Glomerular visceral epithelial cell (primary cell): ENCODE data around the gene USP40.

Experiments used
- DNase-seq: peaks from one replicate; pipeline ENCODE4 v3.0.0-alpha.2; 2016; ENCODE audit errors: extremely low spot score

The USP40 gene

DNA sequence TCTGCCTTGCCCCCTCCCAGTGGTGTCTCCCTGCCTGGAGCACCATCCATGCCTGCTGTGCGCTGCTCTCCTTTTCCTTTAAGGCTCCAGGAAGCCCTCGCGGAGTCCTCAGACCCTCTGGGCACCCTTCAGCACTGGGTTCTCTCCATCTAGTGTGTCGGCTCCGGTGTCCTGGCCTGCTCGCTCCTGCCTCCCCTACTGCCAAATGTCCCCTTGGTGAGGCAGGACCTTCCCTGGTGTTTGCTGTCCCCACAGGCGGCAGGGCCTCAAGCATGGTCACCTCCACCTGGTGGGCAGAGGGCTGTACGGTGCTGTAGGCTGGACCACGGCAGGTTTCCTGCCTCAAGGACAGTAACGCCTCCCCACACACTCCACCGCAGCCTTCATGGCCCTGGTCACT lies 122.1 kb downstream of the USP40 start:
- DNase-seq: no peak

DNA sequence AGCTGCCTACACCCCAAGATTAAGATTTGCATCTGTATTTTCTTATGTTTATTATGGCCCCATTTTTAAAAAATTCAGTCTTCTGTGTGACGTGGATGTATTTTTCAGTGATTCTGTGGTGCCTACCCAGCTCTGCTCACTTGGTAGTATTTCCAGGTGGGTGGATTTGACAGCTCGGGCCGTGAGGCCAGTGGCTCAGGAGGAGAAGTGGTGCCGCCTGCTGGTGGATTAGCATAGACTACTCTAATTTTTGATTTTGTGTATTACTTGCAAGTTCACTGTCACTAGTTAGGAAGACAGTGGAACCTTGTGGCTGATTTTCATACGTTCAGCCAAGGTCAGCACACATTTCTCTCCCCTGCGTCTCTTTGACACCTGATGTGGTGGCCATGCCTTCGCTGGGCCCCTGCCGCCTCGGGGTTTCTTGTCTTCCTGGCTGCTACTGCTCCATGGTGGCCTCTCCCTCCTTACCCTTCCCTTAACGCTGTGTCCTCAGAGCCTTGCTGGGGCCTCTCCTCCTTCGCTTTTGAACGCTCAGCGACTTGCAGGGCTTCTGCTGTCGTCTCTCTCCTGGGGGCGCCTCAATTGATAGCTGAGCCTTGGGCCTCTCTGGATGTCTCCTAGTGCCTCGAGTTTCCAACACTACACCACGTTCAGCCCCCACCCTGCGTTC lies 122.9 kb downstream of the USP40 start:
- DNase-seq: peak; percentile 87

DNA sequence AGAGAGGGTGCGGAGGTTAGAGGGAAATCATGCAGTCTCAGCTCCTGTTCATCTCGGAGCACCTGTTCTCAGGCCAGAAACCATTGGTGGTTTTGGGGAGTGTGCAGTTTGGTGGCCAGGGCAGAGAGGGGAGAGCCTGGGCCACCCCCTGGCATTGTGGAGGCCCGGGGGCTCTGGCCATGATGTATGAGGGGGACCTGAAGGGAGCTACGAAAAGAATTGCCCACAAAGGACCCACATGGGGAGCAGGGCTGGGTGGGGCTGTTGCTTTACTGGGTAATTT lies 124.6 kb downstream of the USP40 start:
- no peak for DNase-seq

DNA sequence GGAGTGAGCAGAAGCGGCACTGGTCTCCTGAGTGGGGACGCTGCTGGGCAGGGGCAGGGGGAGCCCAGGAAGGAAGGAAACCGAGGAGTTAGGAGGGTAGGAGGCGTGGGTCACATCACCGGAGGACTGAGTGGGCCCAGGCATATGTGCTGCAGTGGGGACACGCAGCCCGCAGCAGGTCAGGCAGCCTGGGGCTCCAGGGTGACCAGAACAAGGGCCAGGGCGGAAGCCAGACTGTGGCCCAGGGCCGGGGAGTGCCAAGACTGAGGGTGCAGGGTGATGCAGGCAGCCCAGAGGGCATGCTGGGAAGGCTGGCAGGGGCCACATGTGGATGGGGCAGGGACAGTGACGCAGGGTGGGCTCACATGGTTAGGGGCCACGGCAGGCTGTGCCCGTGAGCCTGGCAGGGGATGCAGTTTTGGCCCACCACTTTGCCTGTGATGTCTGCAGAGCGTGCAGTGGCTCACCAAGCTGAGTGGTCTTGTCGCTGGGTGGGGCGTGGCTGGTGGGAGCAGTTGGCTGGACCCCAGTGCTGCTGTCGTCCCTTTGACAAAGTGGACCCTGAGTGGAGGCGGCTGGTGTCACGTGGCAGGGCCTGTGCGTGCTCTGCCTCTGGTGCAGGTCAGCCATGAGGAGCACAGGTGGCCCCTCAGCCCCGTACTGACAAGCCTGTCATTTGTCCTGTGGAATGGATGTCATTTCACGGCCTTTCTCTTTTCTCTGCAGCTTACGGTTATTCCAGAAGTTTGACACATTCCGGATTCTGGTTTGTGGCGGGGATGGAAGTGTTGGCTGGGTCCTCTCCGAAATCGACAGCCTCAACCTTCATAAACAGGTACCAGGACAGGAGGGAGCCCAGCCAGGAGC lies 125.2 kb downstream of the USP40 start:
- DNase-seq: no peak

DNA sequence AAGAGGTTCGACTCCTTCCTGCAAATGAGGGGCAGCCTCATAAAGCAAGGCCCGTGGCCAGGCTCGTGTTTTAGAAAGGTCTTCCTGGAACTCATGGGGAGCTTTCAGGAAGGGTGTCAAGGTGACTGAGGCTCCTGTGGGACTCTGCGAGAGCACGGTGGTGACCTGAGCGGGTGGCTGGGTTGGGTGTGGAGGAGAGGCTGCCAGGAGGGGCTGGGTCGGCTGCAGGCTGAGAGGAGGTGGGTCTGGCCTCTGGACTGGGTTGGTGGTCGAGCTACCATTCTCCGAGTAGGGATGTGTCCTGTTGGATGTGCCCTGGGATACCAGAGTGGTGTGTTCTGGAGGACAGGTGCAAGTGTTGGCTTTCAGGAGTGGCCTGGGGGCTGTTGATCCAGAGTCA lies 125.9 kb downstream of the USP40 start:
- no peak for DNase-seq

DNA sequence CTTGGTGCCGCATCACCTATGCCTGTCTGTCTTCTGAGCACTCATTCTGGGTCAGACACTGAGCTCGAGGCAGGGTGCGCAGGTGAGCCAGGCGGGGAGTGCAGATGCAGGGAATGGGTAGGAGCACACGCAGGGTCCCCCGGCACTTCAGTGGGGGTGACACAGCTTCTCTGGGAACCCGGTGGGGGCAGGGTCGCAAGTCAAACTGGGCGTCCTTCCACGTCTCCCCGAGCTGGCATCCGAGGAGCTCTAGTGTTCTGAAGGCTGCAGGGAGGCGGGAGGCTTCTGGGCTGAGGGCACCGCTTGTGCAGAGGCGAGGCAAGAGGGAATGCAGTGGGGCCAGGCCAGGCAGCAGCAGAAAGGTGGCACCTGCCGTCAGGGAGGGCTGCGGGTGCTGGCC lies 126.3 kb downstream of the USP40 start:
- no peak for DNase-seq

DNA sequence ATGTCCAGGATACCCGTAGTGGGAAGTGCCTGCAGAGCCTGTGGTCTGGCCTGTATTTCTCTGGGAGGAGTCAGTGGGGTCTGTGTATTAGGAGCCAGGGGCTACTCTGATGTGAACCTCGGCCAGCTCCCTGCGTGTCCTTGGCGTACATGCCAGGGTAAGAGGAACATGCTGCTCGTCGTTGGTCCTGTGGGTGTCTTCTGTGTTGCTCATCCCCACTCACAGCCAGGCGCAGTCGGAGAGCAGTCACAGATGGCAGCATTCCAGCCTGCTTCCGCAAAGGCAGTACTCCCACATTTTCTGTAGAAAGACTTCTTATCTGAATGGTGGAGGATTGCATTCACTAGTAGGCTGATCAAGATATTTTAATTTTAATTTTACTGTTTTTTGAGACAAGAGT lies 127.4 kb downstream of the USP40 start:
- no peak for DNase-seq

DNA sequence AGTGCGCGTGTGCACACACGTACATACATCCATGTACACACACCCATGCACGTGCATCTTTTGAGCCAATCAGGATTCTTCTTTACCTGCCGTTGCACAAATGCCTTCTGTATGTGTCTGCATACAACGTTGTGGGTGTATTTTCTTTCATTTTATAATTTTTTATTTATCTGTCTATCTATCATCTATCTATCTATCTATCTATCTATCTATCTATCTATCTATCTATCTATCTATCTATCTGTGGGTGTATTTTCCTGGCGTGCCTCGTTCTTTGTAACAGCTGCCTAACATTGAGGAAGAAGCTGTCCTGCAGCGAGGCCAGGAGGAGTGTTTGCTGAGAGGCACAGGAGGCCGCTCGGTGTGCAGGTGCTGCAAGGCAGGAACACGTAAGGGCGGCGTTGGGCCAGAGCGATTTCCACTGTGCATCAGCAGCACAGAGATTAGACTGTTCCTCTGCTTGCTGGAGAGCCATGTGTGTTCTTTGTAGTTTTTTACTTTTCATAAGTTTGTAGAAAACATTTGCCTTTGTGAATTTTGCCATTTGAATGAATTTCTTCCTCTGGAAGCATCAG lies 127.9 kb downstream of the USP40 start:
- no peak for DNase-seq

DNA sequence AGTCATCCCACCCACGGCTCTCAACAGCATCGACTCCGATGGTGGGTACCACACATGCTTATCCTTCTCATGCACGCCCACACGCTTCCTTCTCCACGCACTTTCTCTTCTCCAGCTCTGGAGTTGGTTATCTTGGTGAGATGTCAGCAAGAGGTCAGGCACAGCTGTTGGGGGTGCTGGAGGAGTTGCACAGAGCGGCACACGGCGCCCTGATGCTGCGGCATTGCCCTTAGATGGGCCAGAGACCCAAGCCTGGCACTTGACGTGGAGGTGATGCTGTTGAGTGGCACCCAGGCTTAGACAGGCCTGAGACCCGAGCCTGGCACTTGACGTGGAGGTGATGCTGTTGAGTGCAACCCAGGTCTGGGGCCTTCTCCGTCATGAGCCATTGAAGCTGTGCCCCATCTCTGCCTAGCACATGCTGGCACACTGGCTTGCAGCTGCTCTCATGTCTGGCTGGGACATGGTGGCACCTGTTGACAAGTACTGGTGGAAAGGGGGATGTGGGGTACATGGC lies 129.1 kb downstream of the USP40 start:
- DNase-seq: no peak

DNA sequence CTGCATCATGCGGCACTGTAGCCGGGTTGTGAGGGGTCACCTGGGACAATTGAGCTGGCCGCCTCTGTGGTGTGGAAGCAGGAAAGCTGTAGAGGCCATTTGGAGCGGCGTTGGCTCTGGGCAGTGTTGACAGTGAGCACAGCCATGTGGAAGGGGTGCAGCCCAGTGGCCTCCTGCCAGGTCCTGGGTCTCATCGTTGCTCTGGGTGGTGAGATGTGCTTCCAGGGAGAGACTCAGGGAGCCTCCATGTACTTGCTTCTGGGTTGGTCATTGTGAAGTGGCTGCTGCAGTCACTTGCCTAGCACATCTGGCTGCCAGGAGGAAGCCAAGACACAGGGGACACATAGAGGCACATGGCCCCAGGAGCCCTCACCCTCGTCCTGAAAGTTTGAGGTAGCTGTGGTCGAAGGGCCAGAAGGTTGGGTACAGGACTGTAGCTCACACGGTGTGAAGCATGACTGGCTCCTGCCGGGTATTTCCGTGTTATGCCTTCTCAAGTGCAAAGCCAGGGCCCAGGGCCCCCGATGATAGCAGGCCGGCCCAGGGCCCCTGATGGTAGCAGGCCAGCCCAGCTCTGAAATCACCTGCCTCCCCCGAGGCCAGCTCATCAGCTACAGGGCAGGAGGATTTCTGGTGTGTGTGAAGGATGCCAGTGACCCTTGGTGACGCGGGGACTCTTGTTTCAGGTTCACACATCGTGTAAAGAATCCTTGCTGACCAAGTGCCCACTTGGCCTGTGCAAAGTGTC lies 129.7 kb downstream of the USP40 start:
- no peak for DNase-seq

DNA sequence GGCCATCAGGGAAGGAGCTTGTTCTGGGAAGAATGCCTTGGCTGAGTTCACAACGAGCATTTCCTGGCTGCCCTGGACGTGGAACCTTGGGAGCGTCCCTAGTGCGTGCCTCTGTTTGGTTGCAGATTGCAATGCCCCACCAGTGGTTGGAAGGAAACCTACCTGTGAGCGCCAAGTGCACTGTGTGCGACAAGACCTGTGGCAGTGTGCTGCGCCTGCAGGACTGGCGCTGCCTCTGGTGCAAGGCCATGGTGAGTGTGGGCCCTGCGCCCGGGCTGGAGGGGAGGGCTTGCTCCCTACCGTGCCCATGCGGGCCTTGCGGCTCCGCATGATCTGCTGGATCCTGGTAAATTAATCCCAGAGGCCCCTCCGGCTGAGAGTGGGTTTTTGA lies 130.4 kb downstream of the USP40 start:
- DNase-seq: no peak

DNA sequence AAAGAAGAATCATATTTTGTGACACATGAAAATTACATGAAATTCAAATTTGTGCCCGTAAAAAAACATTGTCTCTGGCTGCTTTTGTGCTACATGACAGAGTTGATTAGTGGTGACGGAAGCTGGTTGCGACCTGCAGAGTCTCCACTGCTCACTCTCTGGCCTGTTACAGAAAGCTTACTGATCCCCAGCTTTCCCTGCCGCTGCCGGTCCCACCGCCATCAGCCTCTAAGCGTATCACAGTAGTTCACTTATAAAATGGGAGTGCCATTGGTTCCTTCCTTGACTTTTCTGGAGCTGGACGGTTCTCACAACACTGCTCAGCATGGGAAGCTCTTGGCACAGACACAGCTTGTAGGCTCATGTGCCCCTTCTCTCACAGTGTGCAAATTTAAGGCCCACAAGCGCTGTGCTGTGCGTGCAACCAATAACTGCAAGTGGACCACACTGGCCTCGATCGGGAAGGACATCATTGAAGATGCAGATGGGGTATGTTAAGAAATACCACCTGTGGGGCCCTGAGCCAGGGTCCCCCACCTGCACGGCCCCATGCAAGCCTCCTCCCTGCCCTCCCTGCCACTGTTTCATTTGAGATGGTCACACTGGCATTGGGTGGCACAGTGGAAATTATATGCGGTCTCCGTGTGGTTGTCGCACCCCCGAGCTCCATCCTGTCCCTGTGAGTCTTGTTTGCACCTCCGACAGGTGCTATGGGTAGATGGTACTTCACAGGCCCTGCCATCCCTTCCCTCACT lies 131.0 kb downstream of the USP40 start:
- DNase-seq: no peak

DNA sequence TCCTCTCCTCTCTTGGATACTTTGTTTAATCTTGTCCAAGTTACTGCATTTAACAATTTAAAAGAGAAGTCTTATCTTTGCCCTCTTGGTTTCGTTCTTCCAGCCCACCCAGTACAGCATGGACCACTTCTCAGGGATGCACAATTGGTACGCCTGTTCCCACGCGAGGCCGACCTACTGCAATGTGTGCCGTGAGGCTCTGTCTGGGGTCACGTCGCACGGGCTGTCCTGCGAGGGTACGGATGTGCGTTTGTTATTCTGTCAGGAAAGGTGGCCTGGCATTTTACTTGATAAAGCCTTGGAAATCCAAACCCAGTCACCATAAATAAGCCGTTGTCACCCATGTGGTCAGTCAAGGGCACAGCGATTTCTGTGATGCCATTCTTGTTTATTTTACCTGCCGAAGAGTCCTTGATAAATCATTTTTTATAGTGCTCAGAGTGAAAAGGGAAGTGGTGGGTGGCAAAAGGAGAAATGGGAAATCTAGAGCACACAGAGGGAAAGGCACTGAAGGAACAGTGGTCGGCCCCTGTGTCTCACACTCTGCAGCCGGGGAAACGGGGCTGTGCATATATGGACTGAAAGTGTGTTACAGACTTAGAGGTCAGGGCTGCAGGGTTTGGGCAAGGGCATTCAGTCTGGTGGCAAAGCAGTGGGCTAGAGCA lies 131.8 kb downstream of the USP40 start:
- DNase-seq: no peak

DNA sequence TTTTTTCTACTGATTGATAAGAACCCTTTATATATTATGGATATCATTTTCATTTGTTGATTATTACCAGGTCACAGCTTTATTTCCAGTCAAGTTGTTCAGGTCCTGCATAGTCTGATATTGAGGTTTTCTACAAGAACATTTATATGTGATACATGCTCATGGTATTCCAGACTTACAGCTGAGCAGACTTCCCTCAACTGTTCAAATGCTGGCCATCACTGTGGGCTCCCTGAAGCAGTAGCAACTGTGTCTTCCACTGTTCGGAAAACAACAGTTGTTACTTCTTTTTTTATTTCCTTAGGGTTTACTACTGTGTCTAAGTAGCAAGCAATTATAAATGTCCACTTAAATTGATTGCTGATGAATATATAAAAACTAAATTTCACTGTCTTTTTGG lies 132.8 kb downstream of the USP40 start:
- DNase-seq: no peak

DNA sequence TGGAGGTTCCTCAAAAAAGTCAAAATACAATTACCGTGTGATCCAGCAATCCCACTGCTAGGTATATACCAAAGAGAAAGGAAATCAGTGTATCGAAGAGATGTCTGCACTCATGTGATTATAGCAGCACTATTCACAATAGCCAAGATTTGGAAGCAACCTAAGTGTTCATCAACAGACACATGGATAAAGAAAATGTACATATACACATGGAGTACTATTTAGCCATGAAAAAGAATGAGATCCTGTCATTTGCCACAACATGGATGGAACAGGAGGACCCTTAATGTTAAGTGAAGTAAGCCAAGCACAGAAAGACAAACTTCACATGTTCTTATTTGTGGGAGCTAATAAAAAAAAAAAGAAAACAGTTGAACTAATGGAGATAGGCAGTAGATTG lies 133.6 kb downstream of the USP40 start:
- DNase-seq: no peak

DNA sequence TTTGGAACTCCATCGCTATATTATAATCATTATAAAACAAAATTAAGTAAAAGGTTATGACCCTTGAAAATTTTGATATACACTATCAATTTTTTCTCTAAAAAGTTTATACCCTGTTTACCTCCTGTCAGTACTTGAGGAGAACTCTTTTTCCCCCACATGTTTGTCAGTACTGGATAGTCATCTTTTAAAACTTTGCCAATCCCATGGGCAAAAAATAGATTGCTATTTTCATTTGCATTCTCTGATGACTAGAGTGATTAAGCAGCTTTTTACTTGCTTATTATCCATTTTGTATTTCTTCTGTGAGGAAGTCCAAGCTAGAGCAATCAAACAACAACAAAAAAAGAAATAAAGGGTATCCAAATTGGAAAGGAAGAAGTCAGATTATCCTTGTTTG lies 135.9 kb downstream of the USP40 start:
- DNase-seq: no peak

DNA sequence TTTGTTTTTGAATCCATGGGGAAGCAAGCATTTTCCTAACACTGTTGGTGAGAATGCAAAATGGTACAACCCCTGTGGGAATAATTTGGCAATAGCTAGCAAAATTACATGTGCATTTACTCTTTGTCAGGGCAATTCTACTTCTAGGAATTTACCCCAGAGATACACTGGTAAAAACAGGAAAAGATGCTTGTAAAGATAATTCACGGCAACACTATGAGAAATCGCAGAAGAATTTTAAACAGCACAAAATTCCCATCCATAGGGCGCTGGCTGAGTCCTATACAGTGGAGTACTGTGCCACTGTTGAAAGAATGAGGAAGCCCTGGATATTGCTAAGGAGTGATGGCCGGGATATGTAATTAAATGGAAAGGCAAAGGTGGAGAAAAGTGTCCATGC lies 136.5 kb downstream of the USP40 start:
- DNase-seq: no peak

DNA sequence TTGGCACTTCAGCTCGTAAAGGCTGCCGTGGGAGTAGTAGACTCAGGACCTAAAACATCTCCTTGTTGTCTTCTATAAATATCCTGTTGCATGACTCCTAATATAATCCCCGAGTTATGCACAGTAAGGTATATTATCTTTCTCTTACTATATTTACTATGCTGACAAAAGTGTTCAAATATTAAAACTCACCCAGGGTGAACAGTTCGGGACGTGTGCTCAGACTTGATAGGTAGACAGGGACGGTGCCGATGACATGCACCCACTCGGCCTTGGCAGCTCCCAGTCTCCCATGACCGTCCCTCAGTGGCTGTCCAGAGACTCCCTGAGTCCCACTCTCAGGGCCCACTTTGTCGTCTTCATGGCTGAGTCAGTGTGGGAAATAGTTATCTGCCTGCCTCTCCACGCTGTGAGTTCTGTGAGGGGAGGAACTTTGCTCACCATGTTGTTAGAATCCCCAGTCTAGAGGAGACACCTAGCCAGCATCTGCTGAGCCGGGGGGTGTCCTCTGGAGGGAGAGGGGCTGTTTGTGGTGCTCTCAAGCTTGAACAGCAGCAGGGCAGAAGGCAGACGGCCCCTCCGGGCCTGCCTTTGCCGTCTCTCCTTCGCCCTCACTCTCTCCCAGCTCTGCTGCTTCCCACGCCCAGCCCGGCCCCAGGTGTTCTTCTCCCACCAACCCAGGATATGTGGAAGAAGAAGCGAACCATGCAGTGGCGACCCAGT lies 137.2 kb downstream of the USP40 start:
- DNase-seq: no peak

DNA sequence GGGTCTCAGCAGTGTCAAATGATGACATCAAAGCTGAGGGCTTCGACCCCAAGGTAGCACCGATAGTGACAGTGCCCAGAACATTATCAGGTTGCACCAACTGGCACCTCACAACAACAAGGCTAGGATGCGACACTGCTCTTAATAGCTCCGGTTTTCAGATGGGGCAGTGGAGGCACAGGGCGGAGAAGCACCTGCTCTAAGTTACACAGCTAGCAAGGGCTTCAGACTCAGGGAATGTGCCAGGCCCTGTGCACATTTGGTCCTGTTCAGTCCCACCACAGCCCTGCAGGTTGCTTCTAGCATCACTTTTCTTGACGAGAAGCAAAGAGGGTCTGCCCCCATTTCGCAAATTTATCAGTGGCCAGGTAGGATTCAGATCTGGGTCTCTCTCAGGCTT lies 138.1 kb downstream of the USP40 start:
- no peak for DNase-seq

DNA sequence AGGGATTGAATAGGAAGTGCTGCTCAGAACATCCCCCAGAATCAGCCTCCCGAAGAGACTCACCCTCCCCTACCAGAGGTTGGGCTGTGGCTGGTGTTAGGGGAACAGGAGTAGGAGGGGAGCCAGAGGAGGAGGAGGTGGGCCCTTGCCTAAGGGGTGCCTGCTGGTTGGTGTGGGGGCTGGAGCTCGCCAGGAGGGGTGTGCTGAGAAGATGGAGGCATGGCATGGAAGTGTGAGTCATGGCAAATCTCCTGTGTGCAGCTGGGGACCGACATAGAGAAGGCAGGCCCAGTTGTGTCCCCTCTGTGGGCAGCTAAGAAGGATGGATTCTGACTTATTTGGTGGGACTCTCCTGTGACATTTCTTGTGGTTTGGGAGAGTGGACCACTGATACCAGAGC lies 138.6 kb downstream of the USP40 start:
- DNase-seq: no peak
